HG02943 (cell line): ENCODE measurements around the gene SLC25A19.
"Not testable (repeated sequence)": the region's sequence is repeated elsewhere in the genome, so short reads cannot be mapped to it uniquely, and the experiment has no call there.

Source experiments
- ATAC-seq: cut with Tn5 transposase; IDR thresholded peaks from one replicate; pipeline ENCODE4 v1.9.1; 2021; ENCODE audit warnings: mild to moderate bottlenecking, low read depth, moderate library complexity; ENCODE audit not compliant: unreplicated experiment

SLC25A19 gene

GRCh38 chr17:75307957-75308731, 18.9 kb upstream of the SLC25A19 start:
- no peak for ATAC-seq

- no peak for ATAC-seq
These were observed 12.4 kb upstream of the SLC25A19 start for GRCh38 chr17:75301502-75302206.

- no peak for ATAC-seq
These were observed 11.8 kb upstream of the SLC25A19 start for GRCh38 chr17:75301049-75301448.

- no peak for ATAC-seq
These were observed 11.0 kb upstream of the SLC25A19 start for GRCh38 chr17:75300280-75300679.

- peak; percentile 52 for ATAC-seq
These were observed 6.2 kb upstream of the SLC25A19 start for GRCh38 chr17:75295201-75296158.

- ATAC-seq = not testable (repeated sequence)
These were observed 3.7 kb upstream of the SLC25A19 start for GRCh38 chr17:75292810-75293448.

- ATAC-seq = no peak
These were observed 652 bp upstream of the SLC25A19 start for GRCh38 chr17:75289832-75290337.

- peak; percentile 22 for ATAC-seq
These were observed 491 bp downstream of the SLC25A19 start for GRCh38 chr17:75288770-75289114.

GRCh38 chr17:75288359-75288758, 874 bp downstream of the SLC25A19 start:
- no peak for ATAC-seq

GRCh38 chr17:75287221-75287620, 2.0 kb downstream of the SLC25A19 start:
- no peak for ATAC-seq

- no peak for ATAC-seq
These were observed 4.1 kb downstream of the SLC25A19 start for GRCh38 chr17:75285123-75285522.

- ATAC-seq = not testable (repeated sequence)
These were observed 9.0 kb downstream of the SLC25A19 start for GRCh38 chr17:75280189-75280588.

GRCh38 chr17:75277664-75278071, 11.6 kb downstream of the SLC25A19 start:
- no peak for ATAC-seq

- no peak for ATAC-seq
These were observed 15.1 kb downstream of the SLC25A19 start for GRCh38 chr17:75273977-75274708.

GRCh38 chr17:75272848-75273184, 16.4 kb downstream of the SLC25A19 start:
- ATAC-seq = no peak

GRCh38 chr17:75271955-75272847, 17.0 kb downstream of the SLC25A19 start:
- ATAC-seq = no peak

- peak; percentile 56 for ATAC-seq
These were observed 17.8 kb downstream of the SLC25A19 start for GRCh38 chr17:75271233-75271954.

- ATAC-seq = no peak
These were observed 18.3 kb downstream of the SLC25A19 start, which contains the start of gene MIF4GD for GRCh38 chr17:75270966-75271232. MIF4GD (minus strand) TSS chr17:75271231; CDS start chr17:75270195, 1,036 bp downstream.
